Psoas muscle (tissue), 8 donors: ENCODE results near the gene TSPAN32. TPM values are rescaled to one million over a fixed set of nuclear protein-coding genes. Genes with fewer than 3 reads are reported as not detected.
"Not testable (repeated sequence)": the region's sequence is repeated elsewhere in the genome, so short reads cannot be mapped to it uniquely, and the experiment has no call there.

Experiments
- ATAC-seq, 4 donors: fragments of 200-7000 bp; cut with Tn5 transposase; one replicate each; pipeline ENCODE4 v1.9.1; 2020; ENCODE audit warnings: moderate library complexity in 3 of 4, mild to moderate bottlenecking in 2 of 4
- DNase-seq, 2 donors: peaks; one replicate each; pipeline ENCODE4 v3.0.0-alpha.2; 2020
- H3K27ac ChIP-seq: fragments of 200-600 bp; one replicate; pipeline ENCODE4 v1.8.0; 2022
- H3K27me3 ChIP-seq, 3 donors: fragments of 200-600 bp in 1 of 3; one replicate each; pipeline versions ENCODE4 v1.6.1 to v1.8.0; 2013 to 2022; ENCODE audit warnings: low read length in 2 of 3, mild to moderate bottlenecking in 2 of 3, moderate library complexity in 1 of 3; ENCODE audit not compliant: insufficient read depth in 3 of 3
- H3K36me3 ChIP-seq, 2 donors: fragments of 200-600 bp in 1 of 2; one replicate each; pipeline versions ENCODE4 v1.6.1 to v1.8.0; 2013 to 2022; ENCODE audit warnings: low read depth in 1 of 2, mild to moderate bottlenecking in 1 of 2, moderate library complexity in 1 of 2; ENCODE audit not compliant: insufficient read depth in 1 of 2
- H3K4me1 ChIP-seq: fragments of 200-600 bp; one replicate; pipeline ENCODE4 v1.8.0; 2022
- H3K4me3 ChIP-seq: fragments of 200-600 bp; one replicate; pipeline ENCODE4 v1.8.0; 2022; ENCODE audit warnings: mild to moderate bottlenecking
- H3K9me3 ChIP-seq: fragments of 200-600 bp; one replicate; pipeline ENCODE4 v1.8.0; 2022
- WGBS, 3 donors: extraction: QIAGEN DNeasy Blood & Tissue Kit; methylation state at CpG; one replicate each; pipeline versions ENCODE4 v1.1.6 to v1.1.7; 2013; 5-methylcytosine and 5-hydroxymethylcytosine counted together
- intact Hi-C, 2 donors: fragments of 100-400 bp; cut with DNase I; formaldehyde crosslinking; loops; one replicate each; pipeline versions ENCODE4 v1.11.0 to v1.14.2; 2022
- polyA plus RNA-seq, 3 donors: library from polyadenylated mRNA; stranded (reverse); fragments of 200-250 nt; gene quantifications; one replicate each; pipeline ENCODE4 v1.2.3, GENCODE V29; 2013
- total RNA-seq, 4 donors: library from RNA; stranded (reverse); fragmentation: NEBNext Ultra II Directional in 2 of 4; extraction: Animal tissue kit (Norgen Biotek cat#: 25700) in 2 of 4; gene quantifications; one replicate each; pipeline versions ENCODE4 v1.2.1 to v1.2.4, GENCODE V29; 2021 to 2023
- TF ChIP-seq, protein P1 (sequence below): fragments of 200-600 bp; IDR thresholded peaks from one replicate; pipeline ENCODE4 v1.8.0; 2022; ENCODE audit warnings: antibody characterized with exemption
- donor health status: healthy with polysubstance abuse.
- donor health status: DM: no; HTN: no; CAD: no; lungs with moderate emphysema.
- donor health status: Bipolar disorder and iron deficiency.
- donor health status: healthy.
- donor health status: DM: yes; HTN: yes; CAD: no.
- donor health status: DM: no; HTN: no; CAD: no.
- donor health status: DM: no; HTN: no; CAD: no.
- donor health status: DM: yes; HTN: yes; CAD: no.

TSPAN32 gene
- total and polyA plus RNA-seq, 7 donors: 0.04 to 0.56 (median 0.21) TPM; not detected in 1

GRCh38 chr11:2363577-2364370 is 62.0 kb downstream of the TSPAN32 start:
- intact Hi-C loops: no loop called here
- Histone ChIP-seq H3K36me3 (no peaks in the 10 kb centered on the region), H3K27ac (no peak overlapping the region), H3K27me3 (peaks cover 0 to 2% (median 0%) of the 10 kb centered on the region in 3 donors), H3K4me3 (no peak overlapping the region), H3K9me3 (no peaks in the 10 kb centered on the region), H3K4me1 (no peaks in the 10 kb centered on the region)
- TF ChIP-seq, protein P1, sequence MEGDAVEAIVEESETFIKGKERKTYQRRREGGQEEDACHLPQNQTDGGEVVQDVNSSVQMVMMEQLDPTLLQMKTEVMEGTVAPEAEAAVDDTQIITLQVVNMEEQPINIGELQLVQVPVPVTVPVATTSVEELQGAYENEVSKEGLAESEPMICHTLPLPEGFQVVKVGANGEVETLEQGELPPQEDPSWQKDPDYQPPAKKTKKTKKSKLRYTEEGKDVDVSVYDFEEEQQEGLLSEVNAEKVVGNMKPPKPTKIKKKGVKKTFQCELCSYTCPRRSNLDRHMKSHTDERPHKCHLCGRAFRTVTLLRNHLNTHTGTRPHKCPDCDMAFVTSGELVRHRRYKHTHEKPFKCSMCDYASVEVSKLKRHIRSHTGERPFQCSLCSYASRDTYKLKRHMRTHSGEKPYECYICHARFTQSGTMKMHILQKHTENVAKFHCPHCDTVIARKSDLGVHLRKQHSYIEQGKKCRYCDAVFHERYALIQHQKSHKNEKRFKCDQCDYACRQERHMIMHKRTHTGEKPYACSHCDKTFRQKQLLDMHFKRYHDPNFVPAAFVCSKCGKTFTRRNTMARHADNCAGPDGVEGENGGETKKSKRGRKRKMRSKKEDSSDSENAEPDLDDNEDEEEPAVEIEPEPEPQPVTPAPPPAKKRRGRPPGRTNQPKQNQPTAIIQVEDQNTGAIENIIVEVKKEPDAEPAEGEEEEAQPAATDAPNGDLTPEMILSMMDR: no peak
- DNase-seq (no peak), ATAC-seq (no peak)
- WGBS, 3 donors: 85 to 91% (median 88%) methylated on average over 15 of the region's 15 CpGs

DNA sequence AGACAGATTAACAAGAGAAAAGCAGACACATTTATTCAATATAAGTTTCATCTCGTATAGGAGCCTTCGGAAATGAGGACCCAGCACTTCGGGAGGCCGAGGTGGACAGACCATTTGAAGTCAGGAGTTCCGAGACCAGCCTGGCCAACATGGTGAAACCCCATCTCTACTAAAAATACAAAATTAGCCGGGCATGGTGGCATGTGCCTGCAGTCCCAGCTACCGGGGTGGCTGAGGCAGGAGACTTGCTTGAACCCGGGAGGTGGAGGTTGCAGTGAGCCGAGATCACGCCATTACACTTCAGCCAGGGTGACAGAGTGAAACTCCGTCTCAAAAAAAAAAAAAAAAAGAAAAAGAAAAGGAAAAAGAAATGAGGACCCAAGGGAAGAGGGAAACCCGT is 62.6 kb downstream of the TSPAN32 start:
- H3K4me3 ChIP-seq, DNase-seq, H3K36me3 ChIP-seq, H3K27me3 ChIP-seq, H3K27ac ChIP-seq, H3K4me1 ChIP-seq, H3K9me3 ChIP-seq, intact Hi-C loops, ATAC-seq: not testable (repeated sequence)
- 87 to 94% (median 88%) methylated on average over 12 of the region's 12 CpGs for WGBS, 3 donors

GRCh38 chr11:2365571-2366210 is 63.9 kb downstream of the TSPAN32 start:
- Histone ChIP-seq H3K36me3 (no peaks in the 10 kb centered on the region), H3K27me3 (peaks cover 0 to 2% (median 0%) of the 10 kb centered on the region in 3 donors), H3K4me3 (no peak overlapping the region), H3K9me3 (no peaks in the 10 kb centered on the region), H3K27ac (no peak overlapping the region), H3K4me1 (no peaks in the 10 kb centered on the region)
- peak in 1 of 2 donors; percentile 21 for DNase-seq
- WGBS, 3 donors: 86 to 89% (median 87%) methylated on average over 15 to 16 of the region's 16 CpGs
- TF ChIP-seq, protein P1: no peak
- intact Hi-C loops: no loop called here
- ATAC-seq: no peak

DNA sequence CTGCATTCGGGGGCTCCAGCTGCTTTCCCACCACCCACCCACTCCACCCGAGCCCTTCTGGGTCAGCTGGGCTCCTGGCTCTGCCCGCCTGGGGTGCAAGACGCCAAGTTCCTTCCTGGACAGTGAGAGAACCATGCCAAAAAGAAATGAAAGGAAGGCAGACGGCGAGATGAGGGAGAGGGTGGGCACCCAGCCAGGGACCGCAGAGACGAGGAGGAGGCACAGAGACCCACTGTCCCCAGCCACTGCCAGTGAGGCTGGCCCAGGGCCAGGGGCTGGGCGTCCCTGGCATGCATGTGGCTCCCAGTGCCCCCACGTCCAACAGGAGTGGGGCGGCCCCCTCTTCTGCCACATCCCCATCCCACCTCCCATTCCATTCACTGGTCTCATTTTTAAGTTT is 64.5 kb downstream of the TSPAN32 start:
- Histone ChIP-seq H3K36me3 (no peaks in the 10 kb centered on the region), H3K4me3 (no peak overlapping the region), H3K27me3 (peaks cover 0 to 2% (median 0%) of the 10 kb centered on the region in 3 donors), H3K4me1 (no peaks in the 10 kb centered on the region), H3K27ac (no peak overlapping the region), H3K9me3 (no peaks in the 10 kb centered on the region)
- DNase-seq: peak in 1 of 2 donors; percentile 45
- 23 to 32% (median 26%) methylated on average over 10 to 11 of the region's 11 CpGs for WGBS, 3 donors
- TF ChIP-seq, protein P1: no peak
- no peak for ATAC-seq
- intact Hi-C loops: no loop called here

- intact Hi-C loops: no loop called here
- 75 to 83% (median 76%) methylated on average over 7 of the region's 7 CpGs for WGBS, 3 donors
- no peaks in the 10 kb centered on the region for H3K9me3 ChIP-seq
- H3K4me1 ChIP-seq: no peaks in the 10 kb centered on the region
- TF ChIP-seq, protein P1: no peak
- peak in 1 of 2 donors; percentile 25 for DNase-seq
- ATAC-seq: no peak
- H3K27ac ChIP-seq: no peak overlapping the region
- H3K36me3 ChIP-seq: no peaks in the 10 kb centered on the region
- no peak overlapping the region for H3K4me3 ChIP-seq
- H3K27me3 ChIP-seq: peaks cover 0 to 2% (median 0%) of the 10 kb centered on the region in 3 donors
Observed at GRCh38 chr11:2366733-2367132, 64.9 kb downstream of the TSPAN32 start.
